ENCODE measurements around the gene VRK3.
"Not testable (repeated sequence)": the region's sequence is repeated elsewhere in the genome, so short reads cannot be mapped to it uniquely, and the experiment has no call there.

VRK3 gene

GRCh38 chr19:50025022-50025793 is at the start of gene VRK3:
Gene VRK3, minus strand, starts transcription at chr19:50025372. Its CDS starts 9,210 bp downstream, at chr19:50016162.
- DNase-seq = peak; percentile 99

DNA sequence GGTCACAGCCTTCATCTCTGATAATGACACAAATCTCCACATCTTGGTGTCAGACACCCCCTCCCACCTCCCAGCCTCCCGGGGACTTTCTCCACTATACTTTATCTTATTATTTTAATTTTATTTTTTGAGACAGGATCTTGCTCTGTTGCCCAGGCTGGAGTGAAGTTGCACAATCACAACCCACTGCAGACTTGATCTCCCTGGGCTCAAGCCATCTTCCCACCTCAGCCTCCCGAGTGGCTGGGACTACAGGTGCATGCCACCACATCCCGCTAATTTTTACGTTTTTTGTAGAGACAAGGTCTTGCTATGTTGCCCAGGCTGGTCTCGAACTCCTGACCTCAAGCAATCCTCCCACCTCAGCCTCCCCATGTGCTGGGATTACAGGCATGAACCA is 43.2 kb upstream of the VRK3 start:
- not testable (repeated sequence) for DNase-seq

- no peak for DNase-seq
These were observed 42.4 kb upstream of the VRK3 start for GRCh38 chr19:50067575-50067974.

- DNase-seq = no peak
These were observed 40.8 kb upstream of the VRK3 start for GRCh38 chr19:50065938-50066337.

GRCh38 chr19:50061650-50062049 is 36.5 kb upstream of the VRK3 start:
- DNase-seq = no peak

- no peak for DNase-seq
These were observed 34.9 kb upstream of the VRK3 start for GRCh38 chr19:50060107-50060506.

- no peak for DNase-seq
These were observed 33.9 kb upstream of the VRK3 start for GRCh38 chr19:50059045-50059444.

DNA sequence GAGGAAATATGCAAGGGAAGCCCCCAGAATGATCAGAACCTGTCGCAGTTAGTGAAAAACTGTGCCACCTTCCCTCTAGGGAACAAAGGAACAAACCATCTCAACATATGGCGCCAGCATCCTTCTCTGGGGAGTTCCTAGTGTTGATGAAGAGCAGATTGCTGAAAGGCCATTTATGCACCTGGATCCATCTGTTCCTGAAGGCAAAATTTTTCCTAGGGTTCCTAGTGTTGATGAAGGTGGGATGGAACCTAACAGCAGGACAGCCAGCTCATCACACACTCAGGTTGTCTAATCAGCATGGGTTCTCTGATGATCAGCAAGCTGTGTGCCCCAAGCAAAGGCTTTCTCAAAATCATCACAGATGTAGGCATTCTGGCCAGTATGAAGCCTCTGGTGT is 33.3 kb upstream of the VRK3 start:
- no peak for DNase-seq

DNA sequence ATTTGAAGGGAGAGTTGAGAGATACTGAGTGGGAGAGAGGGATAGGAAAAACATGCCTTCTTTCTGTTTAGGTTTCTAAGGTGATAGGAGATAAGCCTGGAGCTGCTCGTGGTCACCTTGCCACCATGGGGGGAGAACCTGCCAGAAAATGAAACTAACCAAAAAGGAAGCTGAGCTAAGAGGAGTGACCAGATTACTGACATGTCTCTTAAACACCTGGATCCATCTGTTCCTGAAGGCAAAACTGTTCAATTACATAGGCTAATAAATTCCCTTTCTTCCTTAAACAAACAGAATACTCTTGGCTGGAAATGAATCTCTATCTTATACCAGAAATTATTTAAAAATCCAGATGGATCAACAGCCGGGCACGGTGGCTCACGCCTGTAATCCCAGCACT is 27.9 kb upstream of the VRK3 start:
- no peak for DNase-seq

DNA sequence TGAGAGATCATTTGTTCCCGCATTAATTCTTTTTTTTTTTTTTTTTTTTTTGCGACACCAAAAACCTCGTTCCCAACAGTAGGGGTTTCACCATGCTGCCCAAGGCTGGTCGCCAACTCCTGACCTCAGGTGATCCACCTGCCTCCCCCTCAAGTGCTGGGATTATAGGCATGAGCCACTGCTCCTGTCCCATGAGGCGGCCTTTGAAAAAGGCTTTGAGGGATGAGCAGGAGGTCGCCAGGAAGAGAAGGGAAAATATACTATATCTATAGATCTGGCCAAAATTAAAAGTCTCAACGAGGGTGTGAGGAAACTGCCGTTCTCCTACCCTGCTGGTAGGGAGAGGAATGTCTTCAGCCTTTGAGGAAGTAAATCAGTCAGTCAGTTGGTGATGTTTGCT is 26.8 kb upstream of the VRK3 start:
- no peak for DNase-seq

DNA sequence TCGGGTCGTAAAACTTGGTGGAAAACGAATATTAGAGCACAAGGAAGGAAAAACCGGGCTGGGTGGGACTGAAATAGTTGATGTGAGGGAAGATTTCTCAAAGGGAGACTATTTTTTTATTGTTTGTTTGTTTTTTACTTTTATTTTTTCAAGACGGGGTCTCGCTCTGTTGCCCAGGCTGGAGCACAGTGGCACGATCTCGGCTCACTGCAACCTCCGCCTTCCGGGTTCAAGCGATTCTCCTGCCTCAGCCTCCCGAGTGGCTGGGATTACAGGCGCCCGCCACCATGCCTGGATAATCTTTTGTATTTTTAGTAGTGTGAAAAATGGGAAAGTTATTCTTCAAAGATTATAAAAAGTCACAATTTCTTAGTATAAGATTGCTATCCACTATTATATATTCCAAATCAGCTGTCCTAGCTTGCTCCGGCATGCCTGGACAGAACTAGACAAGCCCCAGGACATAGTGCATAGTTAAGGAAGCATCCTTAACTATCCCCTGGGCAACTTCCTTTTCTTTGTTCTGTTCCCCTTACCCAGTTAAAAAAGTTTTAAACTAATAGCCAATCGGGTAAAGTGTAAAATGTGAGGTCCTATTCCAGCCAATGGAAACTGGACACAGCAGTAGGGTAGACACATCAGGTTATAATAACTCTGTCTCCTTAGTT is 26.2 kb upstream of the VRK3 start:
- not testable (repeated sequence) for DNase-seq

DNA sequence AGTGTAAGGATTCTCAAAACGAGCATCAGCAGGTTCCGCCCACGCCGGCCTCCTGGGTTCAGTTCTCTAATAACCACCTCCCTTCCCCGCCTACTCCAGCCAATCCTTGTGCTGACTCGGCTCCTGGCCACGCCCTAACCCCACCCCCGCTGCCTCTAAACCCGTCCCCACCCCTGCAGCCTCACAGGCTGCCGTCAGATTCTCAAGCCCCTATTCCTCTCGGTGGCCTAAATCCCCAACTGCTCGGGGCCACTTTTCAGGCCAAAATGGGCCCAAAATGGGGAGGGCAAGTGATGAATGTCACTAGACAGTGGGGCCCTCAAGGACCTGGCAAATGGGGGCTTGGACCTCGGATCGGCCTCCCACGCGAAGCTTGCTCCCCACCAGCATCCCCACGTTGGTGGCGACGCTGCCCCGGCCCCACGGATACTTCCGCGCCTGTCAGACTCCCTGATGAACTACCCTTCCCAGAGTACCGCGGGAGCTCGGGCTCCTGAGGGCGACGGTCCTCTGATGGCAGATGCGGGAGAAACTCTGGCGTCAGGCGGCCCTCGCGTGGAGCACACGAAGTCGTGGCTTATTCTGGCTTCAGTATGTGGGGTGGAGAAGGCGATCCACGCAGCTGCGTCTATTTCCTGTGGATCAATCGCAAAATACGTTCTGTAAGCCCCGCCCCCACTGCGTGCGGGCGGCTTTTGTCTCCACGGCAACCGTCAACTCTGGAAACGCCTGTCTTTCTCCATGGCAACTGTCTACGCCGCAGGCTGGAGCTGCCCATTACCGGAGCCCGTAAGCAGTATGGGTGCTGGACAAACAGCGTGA is 25.4 kb upstream of the VRK3 start:
- no peak for DNase-seq

DNA sequence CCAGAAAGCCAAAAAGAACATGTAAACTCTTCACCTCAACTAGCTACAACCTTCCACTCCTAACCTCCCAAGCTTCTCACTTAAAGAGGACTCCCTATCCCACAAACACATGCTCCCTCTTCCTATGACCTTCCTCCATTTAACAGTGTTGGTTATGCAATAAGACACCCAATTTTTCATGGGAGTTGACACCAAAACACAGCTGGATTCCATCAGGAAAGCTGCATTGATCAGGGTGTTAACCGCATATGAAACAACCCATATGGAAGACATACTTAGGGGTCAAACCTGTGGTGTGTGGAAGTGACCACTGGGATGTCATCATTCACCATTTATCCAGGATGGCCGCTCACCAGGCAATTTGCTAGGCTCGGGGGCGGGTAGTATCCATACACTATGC is 22.5 kb upstream of the VRK3 start:
- DNase-seq = no peak

DNA sequence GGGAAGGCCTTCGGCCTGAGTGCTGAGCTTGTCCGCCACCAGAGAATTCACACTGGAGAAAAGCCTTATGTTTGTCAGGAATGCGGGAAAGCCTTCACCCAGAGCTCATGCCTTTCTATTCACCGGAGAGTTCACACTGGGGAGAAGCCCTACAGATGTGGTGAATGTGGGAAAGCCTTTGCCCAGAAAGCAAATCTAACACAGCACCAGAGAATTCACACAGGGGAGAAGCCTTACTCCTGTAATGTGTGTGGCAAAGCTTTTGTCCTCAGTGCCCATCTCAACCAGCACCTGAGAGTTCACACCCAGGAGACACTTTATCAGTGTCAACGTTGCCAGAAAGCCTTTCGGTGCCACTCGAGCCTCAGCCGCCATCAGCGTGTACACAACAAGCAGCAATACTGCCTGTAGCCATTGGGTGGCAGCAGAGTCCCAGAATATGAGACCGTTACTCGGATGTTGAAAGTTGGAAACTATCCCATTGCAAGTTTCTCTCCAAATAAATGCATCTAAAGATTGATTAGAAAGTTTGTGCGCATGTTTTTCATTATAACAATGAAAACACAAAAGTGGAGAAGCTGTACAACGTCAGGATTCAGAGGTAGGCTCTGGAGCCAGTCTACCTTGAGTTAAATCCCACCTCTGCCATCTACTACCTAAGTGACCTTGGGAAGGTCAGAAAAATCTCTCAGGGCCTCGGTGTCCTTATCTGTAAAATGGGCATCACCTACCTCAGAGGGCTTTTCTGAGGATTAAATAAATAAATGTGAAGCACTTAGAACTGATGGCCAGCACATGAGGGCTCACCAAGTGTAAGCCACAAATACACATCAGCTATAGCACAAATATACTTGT is 21.7 kb upstream of the VRK3 start:
- DNase-seq = no peak

DNA sequence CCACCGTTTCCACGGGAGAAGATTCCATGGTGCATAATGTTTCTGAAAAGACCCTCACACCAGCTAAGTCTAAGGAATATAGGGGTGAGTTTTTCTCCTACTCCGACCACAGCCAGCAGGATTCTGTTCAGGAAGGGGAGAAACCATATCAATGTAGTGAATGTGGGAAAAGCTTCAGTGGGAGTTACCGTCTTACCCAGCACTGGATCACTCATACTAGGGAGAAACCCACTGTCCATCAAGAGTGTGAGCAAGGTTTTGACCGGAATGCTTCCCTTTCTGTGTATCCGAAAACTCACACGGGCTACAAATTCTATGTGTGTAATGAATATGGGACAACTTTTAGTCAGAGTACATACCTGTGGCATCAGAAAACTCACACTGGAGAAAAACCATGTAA is 19.8 kb upstream of the VRK3 start:
- DNase-seq = no peak

DNA sequence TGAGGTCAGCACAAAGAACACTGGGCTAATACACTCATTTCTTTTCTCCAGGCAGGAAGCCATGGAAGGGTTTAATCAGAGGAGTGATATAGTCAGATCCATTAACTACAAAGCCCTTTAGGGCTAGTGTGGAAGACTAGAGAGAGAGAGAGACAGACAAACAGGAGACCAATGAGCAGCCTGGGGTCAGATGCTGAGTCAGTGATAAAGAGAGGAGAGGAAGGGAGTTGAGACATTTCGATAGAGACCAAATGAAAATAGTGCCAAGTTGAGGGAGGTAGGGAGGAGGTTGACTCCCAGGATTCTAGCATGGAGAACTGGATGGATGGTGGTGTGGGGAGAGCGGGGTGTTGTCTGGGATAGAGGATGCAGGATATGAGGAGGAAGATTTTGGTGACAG is 18.8 kb upstream of the VRK3 start:
- no peak for DNase-seq

GRCh38 chr19:50042363-50043024 is 17.3 kb upstream of the VRK3 start:
- DNase-seq = no peak

DNA sequence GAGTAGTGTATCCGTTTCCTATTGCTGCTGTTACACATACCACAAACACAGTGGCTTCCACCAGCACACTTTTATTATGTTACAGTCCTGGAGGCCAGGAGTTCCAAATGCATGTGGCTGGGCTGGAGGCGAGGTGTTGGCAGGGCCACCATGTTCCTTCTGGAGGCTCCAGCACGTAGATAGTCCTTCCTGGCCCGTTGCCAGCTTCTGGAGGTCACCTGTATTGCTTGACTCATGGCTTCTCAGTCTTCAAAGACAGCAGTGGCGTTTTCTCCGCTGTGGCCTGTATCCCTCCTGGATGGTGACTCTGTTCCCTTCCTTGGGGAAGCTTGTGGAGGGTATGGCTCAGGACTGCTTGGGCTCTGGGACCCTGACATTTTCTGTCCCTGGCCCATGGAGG is 15.8 kb upstream of the VRK3 start:
- DNase-seq = no peak

DNA sequence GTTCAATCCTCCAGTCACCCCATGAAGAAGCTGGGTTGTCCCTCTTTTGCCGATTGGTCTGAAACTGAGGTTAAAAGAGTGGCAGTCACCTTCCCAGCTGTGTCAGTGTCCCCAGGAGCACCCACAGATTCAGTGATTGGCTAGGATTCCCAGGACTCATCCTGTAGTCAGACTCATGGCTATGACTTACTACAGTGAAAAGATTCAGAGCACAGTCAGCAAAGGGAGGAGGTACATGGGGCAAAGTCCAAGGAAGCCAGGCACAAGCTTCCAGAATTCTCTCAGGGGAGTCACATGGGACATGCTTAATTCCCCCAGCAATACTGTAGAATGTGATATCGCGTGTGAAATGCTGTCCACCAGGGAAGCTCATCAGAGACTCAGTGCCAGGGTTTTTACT is 14.8 kb upstream of the VRK3 start:
- DNase-seq = no peak

GRCh38 chr19:50036908-50037307 is 11.7 kb upstream of the VRK3 start:
- no peak for DNase-seq

DNA sequence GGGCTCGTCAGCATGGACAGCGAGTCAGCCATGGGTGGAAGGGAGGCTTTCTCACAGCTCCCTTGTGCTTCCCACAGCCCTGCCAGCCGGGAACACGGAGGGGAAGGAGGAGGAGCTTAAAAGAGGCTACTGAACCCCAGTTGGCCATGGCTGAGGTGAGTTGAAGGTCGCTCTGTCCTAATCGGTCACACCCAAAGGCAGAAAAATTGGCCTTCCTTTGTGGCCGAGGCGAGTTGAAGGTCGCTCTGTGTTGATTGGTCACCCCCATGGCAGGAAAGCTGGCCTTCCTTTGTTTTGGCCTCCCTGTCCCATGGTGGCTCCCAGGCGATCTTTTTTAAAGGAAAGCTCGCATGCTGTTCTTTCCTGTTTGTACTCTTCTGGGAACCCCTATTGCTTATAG is 5.8 kb upstream of the VRK3 start:
- DNase-seq = no peak

DNA sequence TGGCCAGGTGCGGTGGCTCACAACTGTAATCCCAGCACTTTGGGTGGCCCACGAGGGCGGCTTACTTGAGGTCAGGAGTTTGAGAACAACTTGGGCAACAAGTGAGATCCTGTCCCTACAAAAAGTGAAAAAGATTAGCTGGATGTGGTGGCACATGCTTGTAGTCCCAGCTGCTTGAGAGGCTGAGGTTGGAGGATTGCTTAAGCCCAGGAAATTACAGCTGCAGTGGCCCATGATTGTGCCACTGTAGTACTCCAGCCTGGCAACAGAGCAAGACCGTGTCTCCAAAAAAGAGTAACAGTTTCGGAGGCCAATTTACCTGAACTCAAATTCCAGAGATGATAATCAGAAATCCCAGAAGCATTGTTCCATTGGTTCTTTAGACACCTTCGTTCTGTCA is 5.1 kb upstream of the VRK3 start:
- DNase-seq = no peak
